NCI-H1105 (cell line): ENCODE results near the gene STX8.

ENCODE experiments used
- DNase-seq: peaks from one replicate; lab custom pipeline; 2025; lab: John Stamatoyannopoulos, UW

STX8 gene

DNA sequence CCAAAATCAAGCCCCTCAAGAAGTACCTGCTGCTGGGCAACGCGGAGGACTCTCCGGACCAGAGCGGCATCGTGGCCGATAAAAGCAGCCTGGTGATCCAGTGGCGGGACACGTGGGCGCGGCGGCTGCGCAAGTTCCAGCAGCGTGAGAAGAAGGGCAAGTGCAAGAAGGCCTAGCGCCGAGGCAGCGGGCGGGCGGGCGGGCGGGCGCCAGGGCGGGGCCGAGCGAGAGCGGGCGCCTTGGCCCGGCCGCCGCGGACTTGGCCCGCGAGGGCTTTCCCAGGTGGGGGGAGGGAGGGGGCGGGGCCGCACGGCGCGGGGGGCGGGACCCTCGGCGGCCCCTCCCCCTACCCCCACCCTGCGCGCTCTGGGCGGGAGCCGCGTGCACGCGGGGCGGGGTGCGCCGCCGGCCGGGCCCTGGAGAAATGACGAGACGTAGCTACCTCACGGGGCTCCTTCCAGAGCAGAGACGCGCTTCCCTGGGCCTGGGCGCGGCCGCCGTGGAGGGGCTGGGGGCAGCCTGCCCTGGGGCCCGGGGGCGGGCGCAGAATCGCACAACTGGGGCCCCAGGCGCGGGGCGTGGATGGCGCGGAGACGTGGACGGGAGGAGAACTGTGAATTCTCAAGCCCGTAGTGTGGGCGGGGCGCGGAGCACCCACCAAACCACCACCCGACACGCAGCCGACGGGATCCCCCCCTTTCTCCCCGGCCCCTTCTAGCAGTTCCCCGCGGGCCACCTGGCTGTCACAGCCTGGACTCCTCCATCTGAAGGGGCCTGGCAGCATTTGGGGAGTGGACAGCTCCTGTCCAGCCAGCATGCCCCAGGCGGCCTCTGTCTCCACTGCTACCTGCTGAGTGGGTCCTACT lies 335.6 kb downstream of the STX8 start:
- no peak for DNase-seq

DNA sequence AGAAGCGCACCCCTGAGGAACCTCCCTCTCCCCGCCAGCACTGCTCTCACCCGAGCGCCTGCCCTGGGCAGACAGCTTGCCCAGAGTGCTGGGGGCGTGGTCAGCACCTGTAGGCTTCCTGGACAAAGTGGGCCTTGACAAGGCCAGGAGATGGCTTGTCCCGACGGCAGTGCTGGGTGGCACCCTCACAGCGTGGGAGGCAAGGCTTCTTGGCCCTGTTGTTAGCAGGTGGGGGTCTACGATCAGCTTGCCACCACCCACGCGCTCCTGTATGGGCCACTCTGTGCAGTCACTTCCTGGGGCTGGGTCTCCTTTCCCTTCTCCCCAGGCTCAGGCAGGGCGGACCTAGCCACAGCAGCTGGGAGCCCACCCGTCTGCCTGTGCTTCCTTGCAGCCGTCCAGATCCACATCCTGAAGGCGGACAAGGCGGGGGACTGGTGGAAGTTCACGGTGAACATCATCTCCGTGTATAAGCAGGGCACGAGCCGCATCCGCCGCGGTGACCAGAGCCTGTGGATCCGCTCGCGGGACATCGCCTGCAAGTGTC lies 336.3 kb downstream of the STX8 start:
- no peak for DNase-seq

DNA sequence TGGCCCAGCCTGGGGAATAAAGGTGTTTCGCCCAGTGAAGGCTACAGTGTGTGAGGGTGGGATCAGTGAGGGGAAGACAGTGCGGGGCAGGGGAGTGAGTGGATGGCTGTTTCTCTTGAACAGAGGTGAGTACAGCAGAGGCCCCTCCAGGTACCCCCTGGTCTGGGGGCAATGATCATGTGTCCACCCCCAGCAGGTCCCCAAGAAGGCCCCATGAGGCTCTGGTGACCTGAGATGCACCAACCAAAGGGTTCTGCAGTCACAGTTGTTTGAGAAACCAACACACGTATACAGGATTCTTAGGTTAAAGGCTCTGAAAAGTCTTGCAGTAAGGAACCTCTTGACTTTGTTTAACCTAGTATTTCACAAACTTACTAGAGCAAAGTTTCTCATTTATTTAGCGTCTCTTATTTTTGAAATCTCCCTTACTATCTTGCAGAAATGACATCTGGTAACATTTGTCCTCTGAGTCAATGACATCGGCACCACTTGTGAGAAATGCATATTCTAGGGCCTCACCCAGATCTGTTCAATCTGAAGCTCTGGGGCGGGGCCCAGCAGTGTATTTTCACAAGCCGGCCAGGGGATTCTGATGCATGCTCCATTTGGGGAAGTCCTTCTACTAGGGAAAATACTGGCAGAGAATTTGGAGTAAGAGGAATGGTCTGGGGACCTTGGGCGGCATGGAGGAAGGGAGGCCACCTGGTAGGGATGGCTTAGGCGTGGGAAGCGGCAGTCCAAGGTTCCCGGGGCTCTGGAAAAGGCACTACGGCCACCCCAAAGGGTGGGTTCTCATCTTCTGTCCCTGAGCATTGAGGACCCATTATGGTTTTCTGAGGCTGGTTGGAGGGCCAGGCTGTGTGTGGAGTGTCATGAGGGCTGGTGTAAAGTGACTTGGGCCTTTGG lies 337.0 kb downstream of the STX8 start:
- no peak for DNase-seq

DNA sequence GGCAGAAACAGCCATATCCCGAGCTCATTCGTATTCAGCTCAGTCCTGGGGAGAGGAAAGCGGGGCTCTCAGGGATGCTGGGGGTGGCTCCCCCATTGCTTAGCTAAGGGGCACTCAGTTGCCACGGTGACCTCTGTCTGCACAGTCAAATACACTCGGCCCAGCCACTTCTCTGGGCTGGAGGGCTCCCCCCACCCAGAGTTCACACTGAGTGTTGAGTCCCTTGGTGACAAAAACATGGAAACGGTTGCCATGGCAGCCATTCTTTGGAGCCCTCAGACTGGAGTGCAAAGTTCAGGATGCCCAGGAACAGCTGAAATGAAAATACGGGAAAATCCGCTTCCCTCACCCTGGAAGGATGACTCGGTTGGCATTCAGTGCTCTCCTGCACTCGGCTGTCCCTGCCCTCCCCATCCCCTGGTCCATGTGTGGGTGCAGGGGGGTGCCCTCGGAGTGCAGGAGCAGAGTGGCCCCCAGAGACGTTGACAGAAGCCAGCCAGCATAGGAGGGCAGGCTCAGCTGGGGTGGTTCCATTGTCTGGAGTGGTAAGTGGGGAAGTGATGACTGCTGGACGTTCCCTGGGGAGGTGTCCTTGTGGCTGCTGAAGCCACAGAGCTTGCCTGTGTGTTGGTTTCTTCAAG lies 337.8 kb downstream of the STX8 start:
- DNase-seq, result no peak

DNA sequence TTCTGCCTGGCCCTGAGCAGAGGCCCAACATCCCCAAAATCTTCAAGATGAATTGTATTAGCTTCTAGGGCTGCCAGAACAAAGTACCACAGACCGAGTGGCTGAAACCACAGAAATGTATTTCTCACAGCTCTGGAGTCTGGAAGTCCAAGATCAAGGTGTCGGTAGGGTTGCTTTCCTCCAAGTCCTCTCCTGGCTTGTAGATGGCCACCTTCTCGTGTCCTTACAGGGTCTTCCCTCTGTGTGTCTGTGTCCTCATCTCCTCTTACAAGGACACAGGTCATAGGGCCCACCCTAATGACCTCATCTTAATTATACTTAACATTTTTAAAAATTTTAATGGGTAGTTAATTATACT lies 338.6 kb downstream of the STX8 start:
- no peak for DNase-seq

DNA sequence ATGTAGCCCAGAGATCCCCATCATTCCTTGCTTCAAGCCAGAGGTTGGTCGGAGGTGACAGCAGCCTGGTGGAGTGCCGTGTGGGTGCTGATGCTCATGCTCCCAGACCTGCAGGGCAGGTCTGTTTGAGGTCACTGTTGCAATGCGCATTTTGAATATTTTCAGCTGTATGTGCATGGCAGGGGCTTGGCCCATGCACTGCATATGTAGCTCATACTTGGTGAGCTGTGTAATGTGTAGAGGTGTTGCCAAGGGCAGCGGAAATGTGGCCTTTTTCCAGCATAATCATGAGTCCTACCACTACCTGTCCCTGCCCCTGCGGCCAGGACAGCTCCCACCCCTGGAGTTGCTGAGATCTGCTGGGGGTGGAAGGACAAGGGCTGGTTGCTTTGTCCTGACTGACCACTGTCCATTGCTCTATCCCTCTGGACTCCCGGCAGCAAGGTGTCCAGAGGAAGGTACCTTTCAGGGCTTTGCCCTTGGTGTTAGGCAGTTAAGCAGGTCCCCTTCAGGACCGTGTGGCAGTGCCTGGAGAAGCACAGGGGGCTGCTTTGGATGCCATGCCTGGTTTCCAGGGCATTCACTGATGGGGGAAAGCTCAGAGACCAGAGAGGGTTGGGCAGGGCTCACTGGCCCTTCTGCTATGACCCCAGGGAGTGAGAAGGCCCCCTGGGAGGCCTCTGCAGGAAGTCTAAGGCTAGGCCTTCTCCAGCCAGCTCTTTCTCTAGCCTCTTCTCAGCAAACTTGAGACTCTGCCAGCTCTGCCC lies 339.2 kb downstream of the STX8 start:
- no peak for DNase-seq

DNA sequence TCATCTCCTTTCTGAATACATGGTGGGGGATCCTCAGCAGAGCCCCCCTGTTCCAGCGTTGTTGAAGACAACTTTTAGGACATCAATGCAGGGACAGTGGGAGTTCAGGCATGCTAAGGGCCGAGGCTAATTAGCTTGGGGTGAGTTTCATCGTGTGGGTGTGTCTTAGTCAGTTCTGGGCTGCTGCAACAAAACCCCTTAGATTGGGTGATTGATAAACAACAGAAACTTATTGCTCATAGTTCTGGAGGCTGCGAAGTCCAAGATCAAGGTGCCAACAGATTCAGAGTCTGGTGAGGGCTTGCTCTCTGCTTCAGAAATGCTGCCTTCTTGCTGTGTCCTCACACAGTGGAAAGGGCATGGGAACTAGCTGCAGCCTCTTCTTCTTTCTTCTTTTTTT lies 340.3 kb downstream of the STX8 start:
- DNase-seq, result no peak

DNA sequence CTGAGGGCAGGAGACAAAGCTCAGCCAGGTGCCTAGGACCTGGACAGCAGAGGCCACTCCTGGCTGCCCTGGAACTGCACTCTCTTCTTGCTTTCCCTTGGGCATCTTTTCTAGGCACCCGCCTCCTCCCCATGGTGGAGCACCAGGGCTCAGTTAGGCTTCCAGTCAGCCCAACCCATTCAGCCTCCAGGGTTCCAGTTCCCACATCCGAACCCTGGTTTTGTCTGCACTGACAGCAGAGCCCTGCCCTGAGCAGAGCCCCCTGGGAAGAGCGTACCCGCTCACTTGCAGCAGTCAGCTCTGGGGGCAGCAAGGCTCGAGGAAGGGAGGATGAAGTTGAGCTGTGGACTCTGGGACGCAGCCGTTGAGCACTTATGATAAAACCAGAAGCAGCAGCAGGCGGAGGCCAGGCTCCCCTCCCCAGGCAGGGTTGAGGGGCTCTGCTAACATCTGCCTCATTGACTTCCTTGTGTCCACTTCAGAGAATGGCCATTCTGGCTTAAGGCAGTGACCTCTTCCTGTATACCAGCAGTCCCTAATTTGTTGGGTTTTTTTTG lies 341.2 kb downstream of the STX8 start:
- DNase-seq, result no peak

DNA sequence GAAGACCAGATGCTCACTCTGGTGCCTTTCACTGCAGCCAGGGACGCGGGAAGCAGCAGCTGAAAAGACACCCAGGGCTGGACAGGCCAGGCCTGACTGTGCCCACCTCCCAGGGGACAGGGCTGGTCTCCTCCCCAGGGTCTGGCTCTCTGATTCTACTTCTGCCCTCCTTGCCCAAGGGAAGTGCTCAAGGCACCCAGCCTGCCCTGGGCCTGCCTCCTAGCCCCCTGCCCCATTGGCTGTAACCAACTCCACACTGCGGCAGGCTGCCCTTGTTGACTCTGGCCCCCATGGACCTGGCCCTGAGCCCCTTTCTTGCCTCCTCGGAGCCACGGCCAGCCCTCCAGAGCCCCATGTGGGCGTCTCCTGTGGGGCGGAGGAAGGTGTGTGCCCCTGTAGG lies 341.9 kb downstream of the STX8 start:
- DNase-seq, result no peak

DNA sequence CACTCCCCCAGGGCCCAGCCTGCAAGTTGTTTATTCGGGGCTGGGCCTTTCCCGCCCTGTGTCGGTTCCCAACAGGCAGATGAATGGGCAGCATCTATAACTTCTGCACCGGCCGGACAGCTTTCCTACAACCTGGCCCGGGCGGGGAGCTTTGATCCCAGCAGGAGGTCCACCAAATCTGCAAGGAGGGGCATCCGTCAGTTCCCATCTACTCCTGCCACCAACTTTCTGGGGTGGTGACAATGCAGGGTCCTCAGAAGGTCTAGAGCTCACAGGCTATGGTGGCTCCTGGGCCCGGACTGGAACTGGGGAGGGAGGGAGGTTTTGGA lies 342.4 kb downstream of the STX8 start:
- no peak for DNase-seq

DNA sequence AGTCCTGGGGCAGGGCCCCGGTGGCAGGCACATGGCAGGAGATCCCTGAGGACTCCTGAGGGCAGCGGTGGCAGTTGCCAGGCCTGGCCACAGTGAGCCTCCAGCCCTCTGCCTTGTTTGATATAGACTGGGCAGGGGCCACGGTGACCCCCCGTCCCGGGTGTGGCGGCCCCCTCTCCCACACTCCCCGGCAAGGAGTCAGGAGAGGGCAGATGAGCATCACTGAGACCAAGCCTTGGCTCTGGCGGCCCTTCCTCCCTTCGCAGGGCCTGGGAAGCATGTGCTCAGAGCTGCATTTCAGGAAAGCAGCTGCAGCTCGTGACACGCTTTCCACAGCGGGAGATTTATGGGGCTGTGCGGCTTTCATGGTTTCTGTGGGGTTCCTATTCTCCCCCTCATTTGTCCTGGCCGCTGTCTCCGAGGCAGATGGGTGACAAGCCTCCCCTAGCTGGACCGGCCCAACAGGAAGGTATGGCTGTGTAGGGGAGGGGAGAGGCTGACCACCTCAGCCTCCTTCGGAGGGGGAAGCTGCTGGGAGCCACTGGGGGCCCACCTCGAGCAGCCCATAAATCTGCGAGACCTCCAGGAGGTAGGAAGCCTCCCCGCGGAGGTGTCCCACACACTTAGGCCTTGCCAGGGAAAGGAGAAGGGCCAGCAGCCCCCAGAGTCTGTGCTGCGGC lies 342.9 kb downstream of the STX8 start:
- DNase-seq, result no peak

DNA sequence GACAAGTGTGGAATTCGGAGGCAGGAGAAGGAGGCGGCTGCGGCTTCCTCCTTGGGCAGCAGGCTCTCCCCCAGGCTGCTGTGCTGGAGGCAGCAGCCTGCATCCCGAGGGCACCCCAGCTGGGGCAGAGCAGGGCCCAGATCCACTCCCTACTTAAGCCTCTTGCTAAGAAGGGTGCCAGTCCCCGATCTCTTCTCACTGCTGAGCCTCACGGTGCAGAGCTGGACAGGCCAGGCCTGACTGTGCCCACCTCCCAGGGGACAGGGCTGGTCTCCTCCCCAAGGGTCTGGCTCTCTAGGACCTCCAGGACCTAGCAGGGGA lies 343.5 kb downstream of the STX8 start:
- no peak for DNase-seq

DNA sequence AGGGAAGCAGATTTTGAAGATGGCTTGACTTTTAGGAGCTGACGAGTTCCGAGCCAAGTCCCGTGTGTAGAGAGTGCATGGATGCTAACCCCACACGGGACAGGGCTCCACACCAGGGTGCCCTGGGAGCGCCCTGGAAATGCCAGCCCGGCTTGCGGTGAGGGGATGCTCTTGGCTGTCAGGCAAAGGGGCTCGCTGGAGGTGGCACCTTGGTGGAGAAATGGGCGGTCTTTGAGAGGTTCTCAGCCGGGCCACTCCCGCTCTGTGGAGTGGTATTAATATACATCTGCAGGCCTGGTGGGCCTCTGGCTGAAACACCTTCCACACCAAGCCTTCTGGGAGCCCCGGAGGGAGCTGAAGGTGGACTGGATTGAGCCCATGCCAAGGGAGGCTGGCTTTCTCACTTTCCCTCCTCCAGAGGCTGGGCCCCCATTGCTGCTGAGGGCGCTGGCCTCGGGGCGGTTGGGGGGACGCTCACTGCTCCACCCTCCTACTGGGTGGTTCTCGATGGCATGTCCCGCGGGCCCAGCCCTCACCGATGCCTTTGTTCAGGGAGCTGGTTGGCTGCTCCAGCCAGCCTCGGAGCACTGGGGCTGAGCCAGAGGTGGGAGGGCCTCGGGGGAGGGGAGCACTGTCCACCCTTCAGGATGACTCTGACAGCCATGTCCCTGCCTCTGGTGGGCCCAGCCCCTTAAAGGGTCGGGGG lies 344.0 kb downstream of the STX8 start:
- DNase-seq, result no peak

DNA sequence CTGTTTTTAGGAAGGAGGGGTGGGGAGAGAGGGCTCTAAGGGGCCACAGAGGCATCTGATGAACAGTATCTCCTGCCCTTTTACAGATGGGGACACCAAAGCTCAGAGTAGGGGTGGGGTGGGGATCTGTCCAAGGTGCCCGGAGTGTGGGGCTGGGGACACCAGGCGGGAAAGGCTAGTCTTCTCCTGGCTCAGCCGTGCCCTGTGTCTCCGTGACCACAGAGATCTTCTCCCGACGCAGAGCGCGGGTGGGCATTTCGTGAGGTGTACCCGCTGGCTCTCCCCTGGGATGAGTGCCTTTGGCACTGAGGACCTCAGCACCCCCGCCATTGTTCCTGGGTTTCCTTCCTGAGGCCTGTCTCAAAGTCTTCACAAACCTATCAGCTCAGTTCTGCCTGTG lies 344.8 kb downstream of the STX8 start:
- DNase-seq, result no peak

DNA sequence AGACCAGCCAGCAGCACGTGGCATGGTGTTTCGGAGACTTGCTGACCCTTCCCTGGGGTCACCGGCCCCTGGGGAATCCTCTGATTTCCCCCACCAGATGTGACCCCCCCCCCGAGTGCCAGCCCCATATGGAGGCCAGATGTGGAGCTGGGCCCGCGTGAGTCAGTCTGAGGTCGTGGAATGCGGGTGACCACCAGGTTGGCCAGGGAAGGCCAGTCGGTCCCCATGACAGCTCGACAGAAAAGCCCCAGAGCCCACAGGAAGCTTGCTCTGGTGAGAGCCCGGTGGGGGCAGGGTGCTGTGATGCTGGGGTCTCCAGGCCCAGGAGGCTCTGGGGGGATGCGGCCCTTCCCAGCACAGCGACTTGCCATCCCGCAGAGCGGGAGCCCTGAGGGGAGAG lies 345.3 kb downstream of the STX8 start:
- no peak for DNase-seq

DNA sequence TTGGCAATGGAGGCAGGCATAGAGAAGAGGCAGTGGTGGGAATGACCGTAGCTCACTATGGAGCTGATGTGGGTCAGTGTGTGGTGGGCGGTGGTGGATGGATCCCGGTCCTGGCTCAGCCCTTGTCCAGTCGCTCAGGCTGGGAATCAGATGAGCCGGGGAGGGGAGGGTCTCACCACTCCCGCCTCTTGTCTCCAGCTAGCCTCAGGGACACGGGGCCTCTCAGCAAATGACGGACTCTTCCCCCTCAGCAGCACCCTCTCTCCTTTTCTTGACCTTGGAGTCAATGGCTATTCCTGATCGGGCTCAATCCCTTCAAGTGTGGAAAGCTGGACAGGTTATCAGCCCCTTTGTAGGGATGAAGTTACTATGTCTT lies 345.8 kb downstream of the STX8 start:
- DNase-seq, result no peak

DNA sequence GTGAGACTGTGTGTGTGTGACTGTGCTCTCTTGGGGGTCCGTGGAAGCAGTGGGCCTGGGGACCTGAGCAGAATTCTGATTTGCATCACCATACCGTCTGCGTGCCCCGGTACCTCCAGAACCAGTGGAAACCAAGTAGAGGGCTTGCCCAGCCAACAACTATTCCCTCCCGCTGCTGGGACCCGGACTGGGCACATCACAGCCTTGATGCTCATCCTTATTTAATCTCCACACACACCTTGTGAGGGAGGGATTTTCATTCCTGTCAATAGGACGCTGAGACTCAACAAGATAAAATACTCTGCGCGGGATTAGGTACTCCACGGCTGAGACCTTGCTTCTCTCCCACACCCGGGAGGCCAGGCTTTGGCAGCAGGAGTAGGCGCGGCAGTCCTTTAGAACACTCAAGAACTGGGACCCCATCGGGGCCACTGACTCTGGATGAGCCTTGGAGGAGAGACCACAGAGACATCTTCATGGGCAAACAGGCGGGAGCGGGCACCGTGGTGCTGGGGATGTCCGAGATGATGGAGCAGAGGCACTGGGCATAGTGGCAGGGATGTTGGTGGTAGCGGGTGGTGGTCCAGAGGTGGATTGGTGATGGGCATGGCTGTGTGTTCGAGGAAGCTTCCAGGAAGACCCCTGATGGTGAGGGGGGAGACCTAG lies 346.3 kb downstream of the STX8 start:
- no peak for DNase-seq

DNA sequence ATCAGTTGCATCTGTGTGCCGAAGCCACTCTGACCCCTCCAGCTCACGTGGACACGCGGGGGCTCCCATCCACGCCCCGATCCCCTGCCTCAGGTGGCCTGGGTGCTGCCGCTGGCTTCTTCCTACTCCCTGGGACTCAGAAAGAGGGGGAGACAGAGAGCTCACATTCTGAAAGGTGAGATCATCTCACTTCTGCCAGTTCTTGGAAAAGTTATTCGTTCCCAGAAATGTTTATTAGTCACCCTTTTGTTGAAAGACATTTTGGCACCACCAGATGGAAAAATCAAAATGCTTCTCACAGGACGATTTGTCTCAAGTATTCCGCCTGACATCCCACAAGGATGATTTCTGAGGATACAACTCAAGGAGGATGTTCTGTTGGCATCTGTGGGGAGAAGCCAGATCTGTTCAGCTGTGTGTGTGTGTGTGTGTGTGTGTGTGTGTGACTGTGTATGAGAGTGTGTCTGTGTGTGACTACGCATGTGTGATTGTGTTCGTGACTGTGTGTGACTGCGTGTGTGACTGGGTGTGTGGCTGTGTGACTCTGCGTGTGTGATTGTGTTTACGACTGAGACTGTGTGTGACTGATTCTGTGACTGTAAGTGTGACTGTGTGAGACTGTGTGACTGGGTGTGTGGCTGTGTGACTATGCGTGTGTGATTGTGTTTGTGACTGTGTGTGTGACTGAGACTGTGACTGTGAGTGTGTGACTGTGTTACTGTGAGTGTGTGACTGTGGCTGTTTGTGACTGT lies 347.0 kb downstream of the STX8 start:
- no peak for DNase-seq

DNA sequence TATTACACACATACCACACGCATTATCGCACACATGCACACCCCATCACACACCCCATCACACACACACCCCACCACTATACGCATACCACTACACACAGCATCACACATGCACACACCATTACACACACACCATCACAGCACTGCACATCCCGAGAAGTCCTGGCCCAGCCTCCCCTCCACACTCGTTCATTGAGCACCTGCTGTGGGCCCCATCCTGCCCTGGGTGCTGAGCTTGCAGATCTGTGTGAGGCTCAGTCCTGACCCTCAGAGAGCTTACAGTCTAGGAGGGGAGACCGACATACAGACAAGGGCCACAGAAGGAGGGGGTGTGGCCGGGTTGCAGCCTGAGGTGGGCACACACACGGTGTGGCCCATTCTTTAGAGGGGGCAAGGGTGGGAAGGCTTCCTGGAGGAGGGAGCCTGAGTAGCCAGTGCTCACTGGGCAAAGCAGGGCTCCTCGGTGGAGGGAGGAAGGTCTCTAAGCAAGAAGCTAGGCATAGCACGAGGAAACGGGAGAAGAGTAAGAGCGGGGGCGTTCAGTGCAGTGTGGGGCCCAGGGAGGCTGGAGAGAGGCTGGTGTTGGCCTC lies 347.7 kb downstream of the STX8 start:
- no peak for DNase-seq
